ENCODE results near the gene ORMDL1.

Gene ORMDL1

GRCh38 chr2:189799531-189799930 lies 15.4 kb upstream of the ORMDL1 start:
- Histone ChIP-seq H3K27me3 (replicated peaks; ENCODE audit: control insufficient read depth, insufficient read depth, low read length) (no peaks in the 10 kb centered on the region), H3K36me3 (ENCODE audit: control insufficient read depth, insufficient read depth, low read length) (peaks cover 4% of the 10 kb centered on the region), H3K4me3 (replicated peaks; ENCODE audit: low read depth, low read length) (no peak overlapping the region)
- TF ChIP-seq CTCF (IDR thresholded peaks at IDR 0.05; ENCODE audit: insufficient read depth, low read length, poor library complexity, severe bottlenecking): no peak
- no peak for DNase-seq (ENCODE audit: extremely low read depth, insufficient read length)

DNA sequence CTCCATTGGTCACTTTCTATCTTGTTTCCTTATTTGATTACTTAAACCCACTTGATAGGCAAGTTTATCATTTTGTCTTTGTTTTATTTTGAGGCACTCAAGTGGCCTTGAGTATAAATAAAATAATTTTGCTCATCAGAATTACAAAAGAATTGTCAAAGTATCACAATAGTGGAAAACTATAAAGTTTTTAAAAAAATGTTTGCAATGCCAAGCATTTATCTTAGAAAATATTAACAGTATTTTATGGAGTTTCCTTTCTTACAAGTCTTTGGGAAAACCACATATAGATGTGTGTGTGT lies 14.8 kb upstream of the ORMDL1 start:
- Histone ChIP-seq H3K27me3 (replicated peaks; ENCODE audit: control insufficient read depth, insufficient read depth, low read length) (no peaks in the 10 kb centered on the region), H3K4me3 (replicated peaks; ENCODE audit: low read depth, low read length) (no peak overlapping the region), H3K36me3 (ENCODE audit: control insufficient read depth, insufficient read depth, low read length) (peaks cover 4% of the 10 kb centered on the region)
- TF ChIP-seq CTCF (IDR thresholded peaks at IDR 0.05; ENCODE audit: insufficient read depth, low read length, poor library complexity, severe bottlenecking): no peak
- DNase-seq (ENCODE audit: extremely low read depth, insufficient read length): no peak

GRCh38 chr2:189798312-189799029 lies 14.3 kb upstream of the ORMDL1 start:
- Histone ChIP-seq H3K4me3 (replicated peaks; ENCODE audit: low read depth, low read length) (no peak overlapping the region), H3K27me3 (replicated peaks; ENCODE audit: control insufficient read depth, insufficient read depth, low read length) (no peaks in the 10 kb centered on the region), H3K36me3 (ENCODE audit: control insufficient read depth, insufficient read depth, low read length) (peaks cover 4% of the 10 kb centered on the region)
- DNase-seq (ENCODE audit: extremely low read depth, insufficient read length): no peak
- peak; percentile 49 for TF ChIP-seq CTCF (IDR thresholded peaks at IDR 0.05; ENCODE audit: insufficient read depth, low read length, poor library complexity, severe bottlenecking)

DNA sequence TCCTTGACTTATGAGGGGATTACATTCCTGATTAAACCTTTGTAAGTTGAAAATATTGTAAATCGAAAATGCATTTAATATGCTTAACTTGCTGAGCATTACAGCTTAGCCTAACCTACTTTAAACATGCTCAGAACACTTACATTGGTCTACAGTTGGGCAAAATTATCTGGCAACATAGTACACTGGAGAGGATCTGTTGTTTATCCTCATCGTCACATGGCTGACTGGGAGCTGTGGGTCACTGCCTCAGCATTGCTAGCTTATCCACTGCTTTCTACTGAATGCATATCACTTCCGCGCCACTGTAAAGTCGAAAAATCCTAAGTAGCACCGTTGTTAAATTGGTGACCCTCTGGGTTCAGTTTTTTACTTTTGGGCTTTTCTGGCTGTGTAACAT lies 13.8 kb upstream of the ORMDL1 start:
- TF ChIP-seq CTCF (IDR thresholded peaks at IDR 0.05; ENCODE audit: insufficient read depth, low read length, poor library complexity, severe bottlenecking): no peak
- Histone ChIP-seq H3K36me3 (ENCODE audit: control insufficient read depth, insufficient read depth, low read length) (peaks cover 4% of the 10 kb centered on the region), H3K27me3 (replicated peaks; ENCODE audit: control insufficient read depth, insufficient read depth, low read length) (no peaks in the 10 kb centered on the region), H3K4me3 (replicated peaks; ENCODE audit: low read depth, low read length) (no peak overlapping the region)
- no peak for DNase-seq (ENCODE audit: extremely low read depth, insufficient read length)

- H3K4me3 ChIP-seq (replicated peaks; ENCODE audit: low read depth, low read length): no peak overlapping the region
- no peak for TF ChIP-seq CTCF (IDR thresholded peaks at IDR 0.05; ENCODE audit: insufficient read depth, low read length, poor library complexity, severe bottlenecking)
- DNase-seq (ENCODE audit: extremely low read depth, insufficient read length): no peak
- H3K27me3 ChIP-seq (replicated peaks; ENCODE audit: control insufficient read depth, insufficient read depth, low read length): no peaks in the 10 kb centered on the region
- H3K36me3 ChIP-seq (ENCODE audit: control insufficient read depth, insufficient read depth, low read length): no peaks in the 10 kb centered on the region; the same call in none of the 2 replicates
These were observed 10.2 kb upstream of the ORMDL1 start for GRCh38 chr2:189794310-189794709.
